DOHH2 (cell line): ENCODE results near the gene RNF207.

Experiments
- H3F3A ChIP-seq: fragments of 200-600 bp; sonication (generic), shearing (Covaris generic); 2 replicates; pipeline ENCODE4 v1.6.0; 2016; ENCODE audit warnings: antibody characterized with exemption, mild to moderate bottlenecking; ENCODE audit not compliant: control insufficient read depth, insufficient read depth
- H3K27ac ChIP-seq: fragments of 200-600 bp; sonication (generic); 2 replicates; pipeline ENCODE4 v1.5.1; 2014; ENCODE audit warnings: low read depth, mild to moderate bottlenecking, low read length, moderate library complexity
- H3K27me3 ChIP-seq: fragments of 200-600 bp; sonication (generic); 2 replicates; pipeline ENCODE4 v1.6.1; 2014; ENCODE audit warnings: mild to moderate bottlenecking, low read length, mixed read lengths; ENCODE audit not compliant: control insufficient read depth
- H3K36me3 ChIP-seq: fragments of 200-600 bp; sonication (generic); 2 replicates; pipeline ENCODE4 v1.6.1; 2014; ENCODE audit warnings: mild to moderate bottlenecking, low read length, moderate library complexity, mixed read lengths; ENCODE audit not compliant: control insufficient read depth
- H3K4me1 ChIP-seq: fragments of 200-600 bp; sonication (generic); 2 replicates; pipeline ENCODE4 v1.6.1; 2014; ENCODE audit warnings: mild to moderate bottlenecking, low read length, mixed read lengths; ENCODE audit not compliant: control insufficient read depth
- H3K4me2 ChIP-seq: fragments of 200-600 bp; sonication (generic); 2 replicates; pipeline ENCODE4 v1.6.0; 2014; ENCODE audit warnings: mild to moderate bottlenecking, low read length, moderate library complexity
- H3K4me3 ChIP-seq: fragments of 200-600 bp; sonication (generic); 2 replicates; pipeline ENCODE4 v1.5.1; 2014; ENCODE audit warnings: mild to moderate bottlenecking, low read length, mixed read lengths
- H3K79me2 ChIP-seq: fragments of 200-600 bp; sonication (generic); 2 replicates; pipeline ENCODE4 v1.6.1; 2014; ENCODE audit warnings: mild to moderate bottlenecking, low read length, mixed read lengths; ENCODE audit not compliant: control insufficient read depth
- H3K9me2 ChIP-seq: fragments of 200-600 bp; sonication (generic); replicated peaks from 2 replicates; pipeline ENCODE4 v1.6.1; 2014; ENCODE audit warnings: mild to moderate bottlenecking, low read length, mixed read lengths; ENCODE audit not compliant: control insufficient read depth
- H3K9me3 ChIP-seq: fragments of 200-600 bp; sonication (generic); 2 replicates; pipeline ENCODE4 v1.6.1; 2014; ENCODE audit warnings: antibody characterized with exemption, low read length, mixed read lengths; ENCODE audit not compliant: control insufficient read depth, insufficient read depth
- H4K20me1 ChIP-seq: fragments of 200-600 bp; sonication (generic); 2 replicates; pipeline ENCODE4 v1.6.0; 2014; ENCODE audit warnings: low read depth, mild to moderate bottlenecking, antibody characterized with exemption, low read length, moderate library complexity; ENCODE audit not compliant: control insufficient read depth, insufficient read depth
- EZH2phosphoT487 ChIP-seq: fragments of 200-600 bp; sonication (generic); IDR thresholded peaks from 2 replicates; pipeline ENCODE4 v1.6.1; 2017; ENCODE audit warnings: borderline replicate concordance, mild to moderate bottlenecking, antibody characterized with exemption, low read length, moderate library complexity, mixed read lengths
- TF ChIP-seq, protein P1 (sequence below): fragments of 200-600 bp; sonication (generic); IDR thresholded peaks from one replicate; pipeline ENCODE4 v1.5.1; 2014; ENCODE audit warnings: antibody characterized with exemption, mild to moderate bottlenecking, low read depth, low read length; ENCODE audit not compliant: poor library complexity, severe bottlenecking

The RNF207 gene

DNA sequence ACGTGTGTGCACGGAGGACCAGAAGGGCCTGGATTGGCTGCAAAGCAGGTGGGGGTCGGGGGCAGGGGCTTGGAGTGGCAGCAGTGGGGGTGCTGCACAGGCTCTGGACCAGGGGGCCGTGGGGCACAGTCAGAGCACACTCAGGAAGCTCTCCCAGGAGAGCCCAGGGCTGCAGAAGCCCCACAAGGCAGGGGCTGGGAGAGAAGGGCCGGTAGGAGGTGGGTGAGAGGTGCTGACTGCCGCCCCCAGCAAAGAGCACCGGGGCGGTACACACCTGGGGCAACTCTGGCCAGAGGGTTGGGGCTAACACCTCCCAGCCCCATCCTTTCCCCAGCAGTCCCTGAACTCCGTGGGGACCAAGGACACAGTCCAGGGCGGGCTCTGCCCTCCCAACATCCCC is 39.7 kb upstream of the RNF207 start:
- Histone ChIP-seq H4K20me1 (no peaks in the 10 kb centered on the region), H3K27me3 (no peaks in the 10 kb centered on the region), H3K27ac (no peak overlapping the region)

DNA sequence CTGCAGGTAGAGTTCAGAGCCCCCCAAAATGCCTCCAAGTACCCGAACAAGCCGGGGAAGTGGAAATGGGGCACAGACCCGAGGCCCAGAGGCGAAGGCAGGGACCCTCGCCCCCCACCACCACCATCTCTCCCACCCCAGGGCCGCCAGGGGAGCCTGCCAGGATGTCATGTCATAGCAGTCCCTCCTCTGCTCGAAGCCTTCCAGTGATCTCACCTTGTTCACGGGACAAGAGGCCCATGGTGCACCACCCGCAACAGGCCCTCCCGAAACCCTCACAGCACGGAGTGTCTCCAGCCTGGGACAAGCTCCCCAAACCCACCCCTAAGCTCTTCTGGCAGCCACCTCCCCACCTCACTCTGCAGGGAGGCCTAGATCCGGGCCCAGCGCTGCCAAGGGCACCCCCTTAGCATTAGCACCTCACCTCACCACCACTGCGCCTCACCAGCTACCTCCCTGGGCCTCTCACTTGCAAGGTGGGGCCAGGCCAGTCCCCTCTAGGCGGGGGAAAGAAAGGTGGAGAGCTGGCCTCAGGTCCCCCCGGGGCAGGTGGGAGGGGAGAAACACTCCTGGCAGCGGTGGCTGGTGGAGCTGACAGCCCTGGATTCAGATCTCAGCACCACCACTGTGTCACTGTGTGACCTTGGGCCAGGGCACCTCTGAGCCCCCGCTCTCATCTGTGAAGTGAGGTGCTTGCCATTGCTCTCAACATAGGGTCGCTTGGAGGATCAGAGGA is 39.1 kb upstream of the RNF207 start:
- no peaks in the 10 kb centered on the region for H4K20me1 ChIP-seq
- TF ChIP-seq, protein P1, sequence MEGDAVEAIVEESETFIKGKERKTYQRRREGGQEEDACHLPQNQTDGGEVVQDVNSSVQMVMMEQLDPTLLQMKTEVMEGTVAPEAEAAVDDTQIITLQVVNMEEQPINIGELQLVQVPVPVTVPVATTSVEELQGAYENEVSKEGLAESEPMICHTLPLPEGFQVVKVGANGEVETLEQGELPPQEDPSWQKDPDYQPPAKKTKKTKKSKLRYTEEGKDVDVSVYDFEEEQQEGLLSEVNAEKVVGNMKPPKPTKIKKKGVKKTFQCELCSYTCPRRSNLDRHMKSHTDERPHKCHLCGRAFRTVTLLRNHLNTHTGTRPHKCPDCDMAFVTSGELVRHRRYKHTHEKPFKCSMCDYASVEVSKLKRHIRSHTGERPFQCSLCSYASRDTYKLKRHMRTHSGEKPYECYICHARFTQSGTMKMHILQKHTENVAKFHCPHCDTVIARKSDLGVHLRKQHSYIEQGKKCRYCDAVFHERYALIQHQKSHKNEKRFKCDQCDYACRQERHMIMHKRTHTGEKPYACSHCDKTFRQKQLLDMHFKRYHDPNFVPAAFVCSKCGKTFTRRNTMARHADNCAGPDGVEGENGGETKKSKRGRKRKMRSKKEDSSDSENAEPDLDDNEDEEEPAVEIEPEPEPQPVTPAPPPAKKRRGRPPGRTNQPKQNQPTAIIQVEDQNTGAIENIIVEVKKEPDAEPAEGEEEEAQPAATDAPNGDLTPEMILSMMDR = no peak
- no peak for TF ChIP-seq EZH2phosphoT487
- H3K27ac ChIP-seq = no peak overlapping the region
- no peaks in the 10 kb centered on the region for H3K36me3 ChIP-seq
- H3K27me3 ChIP-seq = no peaks in the 10 kb centered on the region
- H3K9me3 ChIP-seq = no peaks in the 10 kb centered on the region
- H3K4me3 ChIP-seq = no peak overlapping the region
- H3K9me2 ChIP-seq = no peaks in the 10 kb centered on the region
- H3F3A ChIP-seq = no peaks in the 10 kb centered on the region
- no peaks in the 10 kb centered on the region for H3K4me1 ChIP-seq
- no peaks in the 10 kb centered on the region for H3K79me2 ChIP-seq
- H3K4me2 ChIP-seq = no peak overlapping the region

More for the DNA sequence above, 39.7 kb upstream of the RNF207 start:
- H3K79me2 ChIP-seq = no peaks in the 10 kb centered on the region
- no peaks in the 10 kb centered on the region for H3F3A ChIP-seq
- no peaks in the 10 kb centered on the region for H3K9me2 ChIP-seq
- H3K36me3 ChIP-seq = no peaks in the 10 kb centered on the region
- TF ChIP-seq, protein P1 = no peak
- TF ChIP-seq EZH2phosphoT487 = no peak
- H3K4me1 ChIP-seq = no peaks in the 10 kb centered on the region
- no peak overlapping the region for H3K4me2 ChIP-seq
- H3K4me3 ChIP-seq = no peak overlapping the region
- H3K9me3 ChIP-seq = no peaks in the 10 kb centered on the region

DNA sequence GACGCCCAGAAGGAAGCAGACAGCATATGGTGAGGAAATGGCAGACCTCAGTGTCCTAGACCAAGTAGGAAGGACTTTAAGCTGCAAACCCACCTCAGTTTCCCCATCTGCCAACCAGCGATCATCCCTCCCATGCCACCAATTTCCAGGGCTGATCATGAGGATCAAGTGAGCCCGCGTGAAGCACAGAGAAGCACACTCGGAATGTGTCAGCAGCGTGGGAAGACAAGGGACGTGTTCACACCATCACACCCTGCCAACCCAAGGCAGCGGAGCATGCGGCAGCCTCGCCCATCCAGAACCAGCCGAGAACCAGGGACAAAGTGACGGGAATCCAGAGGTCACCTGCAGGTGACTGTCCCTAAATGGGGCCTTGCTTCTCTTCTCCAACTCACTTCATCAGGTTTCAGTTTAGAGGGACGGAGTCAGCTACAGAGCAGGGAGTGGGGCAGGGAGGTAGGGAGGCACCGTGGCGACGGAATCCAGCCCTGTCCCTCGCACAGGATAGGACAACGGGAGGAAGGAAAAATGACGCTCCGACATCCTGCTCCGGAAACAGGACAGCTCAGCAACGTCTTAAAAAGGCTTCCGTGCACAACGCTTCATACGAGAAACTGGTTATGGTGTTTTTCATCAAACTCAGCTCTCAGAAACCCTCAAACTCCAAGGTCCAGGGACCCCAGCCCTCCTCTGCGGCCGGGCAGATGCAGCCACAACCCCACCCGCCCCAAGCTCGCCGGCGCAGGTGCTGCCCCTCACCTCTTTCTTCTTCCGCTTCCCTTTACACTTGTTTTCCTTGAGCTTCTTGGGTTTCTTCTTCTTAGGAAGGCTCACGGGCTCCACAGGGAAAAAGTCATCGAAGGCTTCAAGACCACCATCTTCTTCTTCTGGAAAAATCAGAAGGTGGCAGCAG is 38.3 kb upstream of the RNF207 start:
- no peak overlapping the region for H3K4me3 ChIP-seq
- no peaks in the 10 kb centered on the region for H3K27me3 ChIP-seq

More for the DNA sequence above, 38.3 kb upstream of the RNF207 start:
- Histone ChIP-seq H3K79me2 (no peaks in the 10 kb centered on the region), H3K4me1 (no peaks in the 10 kb centered on the region), H3K4me2 (no peak overlapping the region), H3K36me3 (no peaks in the 10 kb centered on the region), H4K20me1 (no peaks in the 10 kb centered on the region), H3K9me2 (no peaks in the 10 kb centered on the region), H3K9me3 (no peaks in the 10 kb centered on the region), H3K27ac (no peak overlapping the region), H3F3A (no peaks in the 10 kb centered on the region)
- TF ChIP-seq, protein P1 = no peak
- TF ChIP-seq EZH2phosphoT487 = no peak
